T1000 (cell line): ENCODE data around the gene CHDH.

Experiments
- DNase-seq: peaks from one replicate; lab custom pipeline; 2025; ENCODE audit warnings: mixed read lengths; lab: John Stamatoyannopoulos, UW

The CHDH gene

GRCh38 chr3:53846134-53846850 lies at the start of gene CHDH, which contains the start of gene IL17RB:
TSS of gene CHDH (minus strand) at chr3:53846419. CDS start at chr3:53824008, 22,411 bp downstream.
TSS of gene IL17RB (plus strand) at chr3:53846568. CDS start at chr3:53846589, 21 bp downstream.
- no peak for DNase-seq

DNA sequence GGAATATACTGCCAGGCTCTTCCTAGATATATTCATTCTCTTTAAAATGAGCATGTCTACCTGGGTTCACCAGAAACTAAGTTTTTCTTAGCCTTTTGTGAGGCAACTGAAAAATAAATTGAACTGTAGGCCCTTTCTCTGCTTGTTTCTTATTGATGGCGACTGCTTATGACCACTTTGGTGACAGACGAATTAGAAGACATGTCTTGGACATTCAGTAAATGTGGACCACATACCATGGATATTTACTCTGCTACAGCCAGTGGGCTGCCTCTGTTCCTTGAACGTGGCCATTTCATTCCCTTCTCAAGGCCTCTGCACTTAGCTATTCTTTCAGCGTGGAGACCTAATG lies 46.0 kb upstream of the CHDH start:
- DNase-seq, result no peak

DNA sequence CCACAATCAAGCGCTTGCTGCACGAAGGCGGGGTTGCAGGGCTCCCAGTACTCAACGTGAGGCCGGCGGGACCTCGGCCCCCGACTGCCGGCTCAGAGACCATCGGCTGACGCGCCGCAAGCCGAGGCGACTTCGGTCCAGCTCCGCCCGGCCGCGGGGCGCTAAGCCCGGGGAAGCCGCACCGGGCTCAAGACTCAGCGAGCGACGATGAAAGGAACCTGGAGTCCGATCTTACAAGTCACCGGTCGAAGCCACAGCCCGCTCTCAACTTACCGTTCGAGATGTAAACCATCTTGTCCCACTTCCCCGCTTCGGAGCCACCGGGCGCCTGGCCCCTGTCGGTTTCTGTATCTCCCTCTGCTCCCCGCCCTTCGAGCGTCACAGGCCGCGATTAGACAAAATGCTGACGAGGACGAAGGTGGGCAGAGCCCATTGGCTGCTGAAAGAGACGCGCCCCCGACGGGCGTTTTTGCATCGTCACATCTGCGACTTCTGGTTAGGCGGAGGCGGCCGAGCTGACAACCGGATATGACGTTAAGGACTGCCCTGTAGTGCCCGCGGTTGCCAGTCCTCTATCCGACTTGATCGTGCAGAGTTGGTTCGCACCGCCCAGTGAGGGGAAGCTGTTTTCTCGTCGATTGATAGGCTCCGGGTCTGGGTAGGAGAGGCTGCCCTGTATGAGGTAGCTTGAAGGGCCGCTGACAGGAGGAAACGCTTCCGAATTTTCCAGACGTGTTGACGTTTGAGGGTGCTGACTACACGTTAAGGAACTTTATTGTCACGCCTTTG lies 45.5 kb upstream of the CHDH start, which contains the start of gene SELENOK:
Gene SELENOK, minus strand, starts transcription at position 363 of the 789 bp plus-strand sequence.
- peak; percentile 96 for DNase-seq

DNA sequence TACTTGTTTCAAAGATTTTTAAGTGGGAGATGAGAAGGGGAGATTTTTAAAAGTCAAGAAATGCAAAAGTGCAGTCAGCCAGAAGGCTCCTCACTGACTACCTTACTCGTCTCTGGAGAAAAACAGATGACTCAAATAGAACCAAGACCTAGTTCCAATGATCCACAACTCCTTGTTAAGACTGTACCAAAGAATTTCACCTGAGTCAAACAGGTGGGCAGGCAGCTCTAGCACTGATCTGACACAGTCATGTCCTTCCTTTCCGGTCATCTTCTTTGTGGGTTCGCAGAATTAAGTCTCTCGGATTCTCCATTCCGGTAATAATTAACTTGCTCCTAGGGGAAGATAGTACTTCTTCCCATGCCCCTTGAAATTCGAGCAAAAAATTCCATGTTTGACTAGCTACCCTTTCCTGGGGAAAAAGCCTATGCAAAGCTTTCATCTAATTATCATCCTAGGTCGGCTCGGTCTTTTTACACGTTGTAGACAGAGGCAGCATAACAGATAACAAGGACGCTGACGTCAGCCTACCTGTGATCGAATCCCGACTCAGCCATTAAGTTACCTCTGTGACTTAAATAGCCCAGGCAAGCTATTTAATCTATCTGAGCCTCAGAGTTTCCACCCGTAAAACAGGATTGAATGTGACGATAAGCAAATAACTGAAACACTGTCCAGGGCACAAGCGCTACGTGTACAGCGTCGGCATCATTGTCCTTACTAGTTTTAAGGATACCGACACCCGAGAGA lies 44.7 kb upstream of the CHDH start:
- no peak for DNase-seq

GRCh38 chr3:53888232-53888631 lies 42.0 kb upstream of the CHDH start:
- DNase-seq, result no peak

- DNase-seq, result no peak
These were observed 41.2 kb upstream of the CHDH start for GRCh38 chr3:53887446-53887845.

GRCh38 chr3:53885239-53885638 lies 39.0 kb upstream of the CHDH start:
- DNase-seq, result no peak

- no peak for DNase-seq
These were observed 38.4 kb upstream of the CHDH start for GRCh38 chr3:53884623-53885022.

DNA sequence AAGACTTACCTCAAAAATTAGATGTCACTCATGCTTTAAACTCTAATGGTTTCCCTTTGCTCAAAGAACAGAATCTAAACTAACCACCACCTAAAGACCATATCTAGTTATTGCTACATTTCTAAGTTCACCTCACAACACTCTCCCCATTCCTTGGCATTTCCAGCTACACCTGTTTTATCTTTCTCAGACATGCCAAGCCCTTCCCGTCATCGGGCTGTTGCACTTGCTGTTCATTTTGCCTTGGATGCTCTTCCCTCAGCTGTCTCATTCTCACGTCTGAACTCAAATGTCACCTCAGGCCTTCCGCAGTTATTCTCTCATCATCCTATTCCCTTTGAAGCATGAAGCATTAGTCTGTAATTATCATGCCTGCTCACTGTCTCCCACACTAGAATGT lies 36.8 kb upstream of the CHDH start:
- DNase-seq, result no peak

GRCh38 chr3:53881691-53882593 lies 35.7 kb upstream of the CHDH start, which contains the start of gene ACTR8:
TSS of gene ACTR8 (minus strand) at chr3:53882152. CDS start at chr3:53882101, 51 bp downstream.
- DNase-seq, result peak; percentile 85

GRCh38 chr3:53880396-53881345 lies 34.5 kb upstream of the CHDH start:
- DNase-seq, result no peak

- DNase-seq, result no peak
These were observed 19.7 kb upstream of the CHDH start for GRCh38 chr3:53865732-53866499.

DNA sequence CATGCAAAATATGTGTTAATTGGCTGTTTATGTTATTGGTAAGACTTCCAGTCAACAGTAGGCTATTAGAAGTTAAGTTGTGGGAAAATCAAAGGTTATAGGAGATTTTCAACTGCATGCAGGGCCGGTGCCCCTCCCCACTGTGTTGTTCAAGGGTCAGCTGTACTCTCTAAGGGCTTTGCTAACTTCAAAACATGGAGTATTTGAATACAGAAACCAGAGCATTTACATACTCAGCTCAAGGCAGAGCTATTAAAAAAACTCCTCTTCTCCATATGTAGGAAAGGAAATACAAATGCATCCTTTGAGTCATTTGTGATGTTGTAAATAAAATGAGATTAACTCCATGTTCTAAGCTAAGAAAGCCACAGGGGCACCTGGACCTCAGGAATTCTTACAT lies 16.9 kb upstream of the CHDH start:
- DNase-seq, result no peak

GRCh38 chr3:53862241-53862640 lies 16.0 kb upstream of the CHDH start:
- DNase-seq, result no peak

DNA sequence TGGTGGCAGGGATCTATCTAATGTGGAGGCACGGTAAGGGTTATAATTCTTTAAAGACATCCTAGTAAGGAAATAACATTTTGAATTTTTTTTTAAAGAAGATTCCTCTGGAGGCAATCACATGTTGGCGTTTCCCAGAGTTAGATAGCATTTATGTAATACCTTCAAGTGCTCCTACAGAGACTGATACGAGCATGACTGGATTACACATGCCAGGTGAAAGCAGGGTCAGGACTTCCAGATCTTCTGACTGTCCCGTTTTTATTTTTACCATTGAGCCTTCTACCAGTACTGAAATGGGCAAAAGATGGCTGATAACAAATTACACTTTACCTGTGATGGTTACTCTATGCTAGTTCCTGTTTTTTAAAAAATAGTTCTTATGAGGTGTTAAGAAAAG lies 14.0 kb upstream of the CHDH start:
- no peak for DNase-seq

DNA sequence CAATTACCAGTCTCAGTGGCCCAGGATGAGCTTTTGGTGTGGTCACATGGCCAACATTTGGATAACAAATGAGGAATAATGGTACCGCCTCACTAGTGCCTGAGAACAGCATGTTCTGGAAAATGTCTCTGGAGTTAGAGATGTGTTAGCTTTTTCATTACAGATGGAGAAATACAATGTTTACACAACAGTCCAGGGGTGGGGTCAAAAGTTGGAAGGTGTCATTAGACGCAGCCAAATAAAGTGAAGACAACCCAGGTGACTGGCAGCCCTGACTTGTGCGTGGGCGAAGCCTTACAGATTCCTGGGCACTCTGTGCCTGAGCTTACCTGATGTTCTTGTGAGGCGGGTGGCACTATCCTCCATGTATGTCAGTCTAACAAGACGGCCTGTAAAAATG lies 13.0 kb upstream of the CHDH start:
- no peak for DNase-seq

DNA sequence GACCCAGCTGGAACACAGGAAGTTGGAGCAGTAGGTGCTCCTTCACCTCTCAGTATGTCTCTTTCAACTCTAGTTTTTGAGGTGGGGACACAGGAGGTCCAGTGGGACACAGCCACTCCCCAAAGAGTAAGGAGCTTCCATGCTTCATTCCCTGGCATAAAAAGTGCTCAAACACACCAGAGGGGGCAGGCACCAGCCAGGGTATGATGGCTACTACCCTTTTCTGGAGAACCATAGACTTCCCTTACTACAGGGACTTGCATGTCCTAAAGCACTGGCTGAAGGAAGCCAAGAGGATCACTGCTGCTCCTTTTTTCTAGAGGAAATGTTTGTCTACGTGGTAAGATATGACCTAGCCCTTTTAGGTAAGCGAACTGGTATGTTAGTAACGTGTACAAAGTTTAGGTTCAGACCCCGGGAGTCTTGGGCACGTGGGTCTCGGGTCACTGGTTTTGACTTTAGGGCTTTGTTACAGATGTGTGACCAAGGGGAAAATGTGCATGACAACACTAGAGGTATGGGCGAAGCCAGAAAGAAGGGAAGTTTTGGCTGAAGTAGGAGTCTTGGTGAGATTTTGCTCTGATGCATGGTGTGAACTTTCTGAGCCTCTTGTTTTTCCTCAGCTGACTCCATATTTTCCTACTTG lies 12.0 kb upstream of the CHDH start:
- DNase-seq, result no peak

DNA sequence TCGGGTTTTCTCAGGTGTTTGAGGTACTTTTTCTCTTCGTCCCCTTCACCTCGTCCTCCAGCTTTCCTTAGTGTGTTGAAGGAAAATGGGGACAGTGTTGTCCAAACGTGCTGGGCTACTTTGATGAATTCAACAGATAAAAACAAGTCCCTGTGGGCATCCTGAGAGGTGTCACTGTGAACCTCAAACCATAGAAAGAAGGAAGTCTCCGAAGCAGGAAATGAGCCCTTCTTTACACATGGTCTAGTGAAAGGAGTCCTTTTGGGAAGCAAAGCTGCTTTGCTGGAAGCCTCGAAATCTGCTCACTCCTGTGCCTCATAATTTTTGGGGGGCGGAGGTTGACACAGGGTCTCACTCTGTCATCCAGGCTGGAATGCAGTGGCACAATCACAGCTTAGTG lies 10.7 kb upstream of the CHDH start:
- DNase-seq, result no peak

GRCh38 chr3:53850895-53851294 lies 4.7 kb upstream of the CHDH start:
- DNase-seq, result no peak
